ENCODE measurements around the gene KNOP1.
A peak's percentile ranks its signal among the peaks of the same experiment; 100 is the strongest.

The KNOP1 gene

GRCh38 chr16:19717741-19718623 is at the start of gene KNOP1, which contains the start of gene IQCK:
Gene KNOP1, minus strand, starts transcription at chr16:19718227. Its CDS starts 3,192 bp downstream, at chr16:19715035.
Gene IQCK, plus strand, starts transcription at chr16:19718271. Its CDS starts 36 bp downstream, at chr16:19718307.
- DNase-seq: peak in 1 of 2 experiments; percentile 69

- DNase-seq: no peak
Measured at GRCh38 chr16:19767497-19767896, 49.5 kb upstream of the KNOP1 start.

- DNase-seq: no peak
Measured at GRCh38 chr16:19766988-19767387, 49.0 kb upstream of the KNOP1 start.

GRCh38 chr16:19766554-19766884 is 48.5 kb upstream of the KNOP1 start:
- no peak for DNase-seq

DNA sequence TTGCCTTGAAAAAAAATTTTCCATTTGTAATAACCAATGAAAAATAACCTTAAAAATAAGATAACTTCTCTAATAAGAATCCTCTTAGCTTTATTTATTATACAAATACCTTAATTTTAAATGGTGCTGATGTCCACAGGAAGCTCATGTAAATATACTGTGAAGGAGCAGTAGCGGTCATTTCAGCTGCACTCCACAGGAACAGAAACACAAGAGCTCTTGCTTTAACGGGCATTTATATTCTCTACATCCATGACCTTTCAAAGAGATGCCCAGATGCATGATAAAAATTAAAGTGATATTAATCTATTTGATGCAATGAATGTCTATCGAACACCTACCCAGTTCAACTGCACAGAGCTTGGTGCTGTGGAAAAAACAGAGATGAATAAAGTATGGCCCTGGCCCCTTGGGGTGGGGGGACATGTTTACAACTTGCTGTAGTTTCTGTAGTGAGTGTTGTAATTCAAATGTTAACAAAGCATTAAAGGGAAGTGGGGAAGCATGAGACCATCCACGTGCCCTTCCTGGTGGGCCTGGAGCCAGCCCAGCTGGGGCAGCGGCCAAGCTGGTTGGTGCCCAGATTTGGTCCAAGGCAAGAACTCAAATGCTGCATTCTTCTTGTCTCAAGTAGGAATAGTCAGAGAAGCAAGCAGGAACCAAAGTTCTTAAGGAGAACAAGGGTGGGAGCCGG is 48.0 kb upstream of the KNOP1 start:
- no peak for DNase-seq

- no peak for DNase-seq
Measured at GRCh38 chr16:19760356-19761060, 42.5 kb upstream of the KNOP1 start.

DNA sequence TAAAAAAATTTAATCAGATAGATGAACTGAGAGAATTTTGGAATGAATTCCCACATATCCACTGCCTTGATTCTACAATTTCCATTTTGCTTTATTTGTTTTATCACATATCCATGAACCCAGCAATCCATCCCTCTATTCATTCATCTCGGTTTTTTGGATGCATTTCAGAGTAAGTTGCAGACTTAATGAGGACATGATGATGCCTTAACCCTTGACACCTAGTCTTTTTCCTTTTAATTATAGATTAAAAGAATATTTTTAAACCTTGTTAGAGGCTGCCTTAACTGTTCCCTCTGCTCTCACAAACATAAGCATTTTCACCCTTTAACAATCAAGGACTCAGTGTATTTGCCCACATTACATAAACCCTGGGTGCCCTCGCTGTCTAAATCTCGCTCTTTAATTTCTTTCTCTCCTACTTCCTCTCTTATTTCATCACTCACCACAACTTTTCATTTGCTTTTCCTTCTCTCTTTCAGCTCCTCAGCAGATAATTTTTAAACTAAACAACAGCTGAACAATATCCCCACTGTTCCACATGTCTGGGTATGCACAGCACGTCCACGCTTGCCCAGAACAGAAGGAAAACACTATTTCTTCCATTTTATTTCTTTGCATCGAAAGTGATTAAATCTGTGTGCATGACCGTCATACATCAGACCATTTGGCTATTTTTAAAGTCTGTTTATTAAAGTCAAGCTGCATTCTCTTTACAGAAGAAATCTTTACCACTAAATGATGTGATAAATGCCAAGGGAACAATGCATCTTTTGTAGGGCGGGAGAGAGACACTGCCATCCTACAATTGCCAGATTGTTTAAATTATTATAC is 40.0 kb upstream of the KNOP1 start:
- DNase-seq: no peak

DNA sequence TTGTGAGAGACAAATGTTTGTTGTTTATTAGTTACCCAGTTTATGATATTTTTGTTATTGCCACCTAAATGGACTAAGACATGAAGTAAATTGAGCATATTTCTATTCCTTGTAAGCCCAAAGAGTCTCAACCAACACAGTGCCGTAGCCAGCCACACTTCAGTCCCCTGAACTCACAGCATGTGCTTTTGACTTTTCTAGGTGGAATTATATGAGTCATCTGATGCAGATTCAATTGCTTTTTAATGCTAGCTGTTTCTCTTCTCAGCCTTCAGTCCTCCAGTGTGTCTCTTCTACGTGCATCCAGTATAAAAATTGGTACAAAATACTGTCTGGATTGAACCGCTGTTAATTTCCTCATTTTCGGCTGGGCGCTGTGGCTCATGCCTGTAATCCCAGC is 39.0 kb upstream of the KNOP1 start:
- no peak for DNase-seq

DNA sequence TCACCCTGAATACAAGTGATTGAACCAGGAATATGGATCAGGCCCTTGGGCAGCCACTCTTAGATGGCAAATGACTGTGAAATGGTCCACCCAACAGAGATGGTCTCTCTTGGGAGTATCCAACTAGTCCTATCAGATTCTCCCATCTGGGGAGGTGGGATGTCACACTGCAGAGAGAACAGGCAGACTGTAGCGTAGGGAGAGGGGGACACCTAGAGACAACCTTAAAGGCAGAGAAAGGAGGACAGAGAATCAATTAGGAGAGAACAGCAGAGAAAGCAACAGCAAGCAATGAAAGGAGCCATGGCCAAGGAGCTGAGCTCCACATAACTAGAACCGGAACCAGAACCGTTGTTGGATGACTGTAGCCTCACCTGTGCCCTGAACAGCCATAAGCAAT is 37.2 kb upstream of the KNOP1 start:
- DNase-seq: no peak

GRCh38 chr16:19754644-19755036 is 36.6 kb upstream of the KNOP1 start:
- no peak for DNase-seq

GRCh38 chr16:19753815-19754643 is 36.0 kb upstream of the KNOP1 start:
- no peak for DNase-seq

DNA sequence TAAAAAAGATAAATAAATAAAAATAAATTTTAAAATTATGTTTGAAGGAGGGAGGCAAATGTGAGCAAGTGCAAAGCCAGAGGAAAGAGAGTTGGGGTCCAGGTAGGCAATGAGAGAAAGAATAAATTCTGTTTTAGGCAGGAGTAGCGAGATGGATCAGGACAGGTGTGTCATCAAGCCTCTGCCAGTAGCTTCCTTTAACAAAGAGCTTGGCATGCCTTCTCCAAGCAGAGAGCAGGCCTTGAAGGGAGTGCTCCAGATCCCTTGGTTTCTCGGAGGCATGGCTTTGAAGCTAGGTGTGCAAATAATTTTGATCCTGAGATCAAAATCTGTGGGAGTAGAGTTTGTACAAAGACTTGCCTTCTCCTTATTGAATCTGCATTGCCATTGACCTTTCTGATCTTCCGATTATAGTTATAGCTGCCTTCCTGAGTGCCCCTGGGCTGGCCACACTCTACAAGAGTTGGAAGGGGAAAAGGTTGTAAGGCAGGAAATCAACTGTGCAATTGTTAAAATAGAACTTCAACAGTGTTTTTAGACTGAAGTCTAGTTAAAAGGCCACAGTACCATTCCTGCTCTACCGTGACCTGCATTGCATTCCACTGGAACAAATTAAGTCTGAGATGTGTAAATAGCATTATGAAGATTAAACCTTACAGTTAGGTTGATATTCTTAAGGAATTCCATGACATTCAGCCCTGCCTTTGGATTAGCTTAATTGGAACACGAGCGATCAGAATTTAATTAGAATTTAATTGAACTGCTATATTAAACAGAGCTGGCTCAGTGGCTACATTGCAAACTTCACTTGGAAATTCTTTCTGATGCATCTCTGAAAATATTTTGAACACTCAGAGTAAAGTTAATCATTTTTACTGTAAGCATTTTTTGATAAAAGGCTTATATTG is 33.7 kb upstream of the KNOP1 start:
- no peak for DNase-seq

- no peak for DNase-seq
Measured at GRCh38 chr16:19749571-19750080, 31.6 kb upstream of the KNOP1 start.

GRCh38 chr16:19748389-19749168 is 30.6 kb upstream of the KNOP1 start:
- DNase-seq: no peak

- DNase-seq: no peak
Measured at GRCh38 chr16:19746561-19746960, 28.5 kb upstream of the KNOP1 start.

DNA sequence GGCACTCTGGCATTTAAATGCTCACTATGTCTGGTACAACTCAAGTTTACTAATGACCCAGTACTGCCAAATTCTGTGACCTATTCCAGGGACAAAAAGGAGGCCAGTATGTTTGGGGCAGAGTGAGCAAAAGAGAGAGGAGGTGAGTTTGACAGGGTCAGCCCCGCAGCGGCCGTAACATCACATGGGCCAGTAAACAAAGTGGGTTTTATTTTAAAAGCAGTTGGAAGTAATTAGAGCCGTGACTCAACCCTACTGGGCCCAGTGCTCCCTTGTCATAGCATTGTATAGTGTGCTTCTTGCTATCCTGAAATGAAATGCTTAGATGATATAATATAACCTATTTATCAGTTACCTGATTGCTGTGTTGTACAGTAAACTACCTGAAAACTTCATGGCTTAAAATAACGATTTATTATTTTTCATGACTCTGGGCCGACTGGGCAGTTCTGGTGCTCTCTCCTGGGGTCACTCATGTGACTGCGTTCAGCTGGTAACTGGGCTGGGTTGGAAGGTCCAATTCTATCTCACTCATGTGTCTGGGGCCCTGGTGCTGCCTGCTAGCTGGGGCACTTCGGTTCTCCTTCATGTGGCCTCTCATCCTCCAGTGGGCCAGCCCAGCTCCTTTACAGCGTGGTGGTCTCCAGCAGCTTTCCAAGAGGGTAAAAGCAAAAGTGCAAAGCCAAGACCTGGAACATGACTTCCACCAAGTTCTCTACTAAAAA is 27.4 kb upstream of the KNOP1 start:
- no peak for DNase-seq

DNA sequence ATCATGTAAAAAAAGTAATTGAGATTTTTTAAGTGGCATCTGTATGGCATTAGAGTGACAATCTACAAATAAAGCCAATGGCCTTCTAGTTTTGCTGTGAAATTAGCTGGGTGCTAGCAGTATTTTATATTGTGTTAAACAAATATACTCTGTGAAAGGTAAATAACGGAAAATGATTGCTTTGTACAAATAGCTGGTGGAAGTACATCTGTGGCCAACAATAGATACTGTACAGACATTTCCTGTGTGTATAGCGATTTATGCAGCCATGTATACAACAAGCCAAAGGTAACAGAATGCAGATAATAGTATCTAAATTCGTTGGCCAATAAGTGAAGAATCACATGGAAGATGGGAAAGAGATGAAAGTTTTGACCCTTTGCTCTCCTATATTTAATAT is 26.6 kb upstream of the KNOP1 start:
- DNase-seq: no peak

DNA sequence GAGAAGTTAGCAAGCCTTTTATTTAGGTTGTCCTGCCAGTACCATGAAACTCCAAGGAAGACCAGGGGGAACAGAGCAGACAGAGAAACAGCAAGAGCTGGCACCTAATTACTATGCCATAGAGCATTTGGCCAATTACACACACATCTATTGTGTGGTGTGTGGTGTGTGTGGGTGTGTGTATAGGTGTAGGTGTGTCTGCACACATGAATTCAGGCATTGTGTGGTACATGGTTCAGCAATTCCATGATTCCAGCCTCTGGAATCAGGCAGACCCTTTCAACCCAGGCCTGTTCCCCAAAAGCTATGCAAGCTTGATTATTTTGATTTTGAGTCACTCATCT is 25.8 kb upstream of the KNOP1 start:
- no peak for DNase-seq

DNA sequence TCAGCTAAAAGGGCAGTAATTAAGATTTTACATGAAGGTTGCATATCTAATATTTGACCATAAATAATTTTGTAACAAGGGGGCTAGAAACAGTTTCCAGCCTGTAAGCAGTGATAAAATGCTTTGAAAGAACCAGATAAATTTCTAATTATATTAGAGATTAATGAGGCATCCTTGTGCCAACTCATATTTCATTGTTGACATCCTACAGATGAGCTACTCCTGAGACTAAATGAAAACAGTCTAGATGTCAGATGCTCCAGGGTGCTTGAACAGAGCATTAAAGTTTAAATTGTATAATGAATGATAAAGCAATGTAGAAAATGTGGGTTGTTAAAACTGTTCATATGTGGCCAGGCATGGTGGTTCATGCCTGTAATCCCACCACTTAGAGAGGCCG is 23.3 kb upstream of the KNOP1 start:
- no peak for DNase-seq
